Pancreas (tissue), 10 donors: Measurements from ENCODE around the gene MTCL3.

Source experiments
- ATAC-seq, 4 donors: fragments of 200-7000 bp; cut with Tn5 transposase; one replicate each; pipeline versions ENCODE4 v1.8.0 to v1.9.1; 2020; ENCODE audit warnings: mild to moderate bottlenecking in 4 of 4, moderate library complexity in 4 of 4
- DNase-seq, 6 donors: peaks; one replicate each; pipeline ENCODE4 v3.0.0-alpha.2; 2020
- FAIRE-seq: peaks from 2 replicates; lab custom pipeline; 2012; peaks lifted over from hg19 to GRCh38; lab: Jason Lieb, UNC
- H3K27ac ChIP-seq, 4 donors: fragments of 200-600 bp; sonication (generic); 1 replicate in 3 of 4; 2 replicates in 1 of 4; pipeline versions ENCODE4 v1.5.0 to v1.8.0; 2020
- H3K27me3 ChIP-seq, 4 donors: fragments of 200-600 bp; one replicate each; pipeline ENCODE4 v1.8.0; 2021
- H3K36me3 ChIP-seq, 3 donors: fragments of 200-600 bp; sonication (generic) in 1 of 3; one replicate each; pipeline versions ENCODE4 v1.5.0 to v1.8.0; 2020 to 2021
- H3K4me1 ChIP-seq, 3 donors: fragments of 200-600 bp; one replicate each; pipeline ENCODE4 v1.8.0; 2021
- H3K4me3 ChIP-seq, 4 donors: fragments of 200-600 bp; sonication (generic) in 2 of 4; one replicate each; pipeline versions ENCODE4 v1.5.0 to v1.8.0; 2020 to 2021
- H3K9me3 ChIP-seq, 4 donors: fragments of 200-600 bp; one replicate each; pipeline ENCODE4 v1.8.0; 2021
- WGBS, 2 donors: extraction: QIAGEN DNeasy Blood & Tissue Kit; methylation state at CpG; one replicate each; pipeline ENCODE4 v1.1.7; 2013; 5-methylcytosine and 5-hydroxymethylcytosine counted together
- intact Hi-C, 3 donors: fragments of 100-400 bp; cut with DNase I; formaldehyde crosslinking; loops; one replicate each; pipeline versions ENCODE4 v1.11.1 to v1.14.2; 2022
- TF ChIP-seq, protein P1 (sequence below), 4 donors: fragments of 200-600 bp; sonication (generic) in 3 of 4; IDR thresholded peaks; one replicate each; pipeline versions ENCODE4 v1.5.0 to v1.8.0; 2021; ENCODE audit warnings: antibody characterized with exemption in 4 of 4
- donor health status: healthy with polysubstance abuse.
- donor health status: DM: no; HTN: no; CAD: no; lungs with moderate emphysema.
- donor health status: DM: no; HTN: no; CAD: no.
- donor health status: control.
- donor health status: control.
- donor health status: Bipolar disorder and iron deficiency.
- donor health status: DM: yes; HTN: yes; CAD: no.
- donor health status: DM: no; HTN: no; CAD: no.
- donor health status: DM: no; HTN: no; CAD: no.
- donor health status: DM: yes; HTN: yes; CAD: no.

The MTCL3 gene

DNA sequence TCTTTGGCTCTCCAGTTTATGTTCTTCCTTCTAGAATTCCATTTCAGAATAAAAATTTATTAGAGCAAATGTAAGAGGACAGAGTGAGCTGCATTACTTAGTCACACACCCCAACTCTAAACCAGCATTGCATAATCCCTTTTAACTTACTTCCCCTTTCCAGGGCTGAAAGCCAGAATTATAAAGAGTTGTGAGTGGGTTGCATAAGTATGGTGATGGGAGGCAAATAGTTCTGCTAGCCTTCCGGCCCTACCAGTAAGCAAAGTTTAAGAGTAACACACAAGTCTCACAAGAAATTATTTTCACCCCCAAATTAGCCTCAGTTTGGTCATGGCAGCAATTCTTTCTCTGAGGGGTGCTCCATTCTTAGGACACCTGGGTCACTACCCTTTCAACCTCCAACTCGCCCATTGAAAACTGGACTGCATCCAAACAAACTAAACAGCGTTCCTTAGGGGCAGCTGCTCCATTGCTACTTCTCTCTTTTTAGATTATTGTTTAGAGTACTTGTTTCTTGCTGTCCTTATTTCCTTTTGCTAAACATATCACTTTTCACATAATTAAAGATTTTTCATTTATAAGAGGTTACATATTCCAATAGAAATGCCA lies 61.6 kb downstream of the MTCL3 start:
- ATAC-seq, result peak in 3 of 4 donors; percentile 21 to 79 (median 75)
- no peak overlapping the region for H3K4me3 ChIP-seq
- intact Hi-C loops, result no loop called here
- H3K9me3 ChIP-seq, result no peaks in the 10 kb centered on the region
- H3K27me3 ChIP-seq, result no peaks in the 10 kb centered on the region
- DNase-seq, result no peak
- TF ChIP-seq, protein P1, sequence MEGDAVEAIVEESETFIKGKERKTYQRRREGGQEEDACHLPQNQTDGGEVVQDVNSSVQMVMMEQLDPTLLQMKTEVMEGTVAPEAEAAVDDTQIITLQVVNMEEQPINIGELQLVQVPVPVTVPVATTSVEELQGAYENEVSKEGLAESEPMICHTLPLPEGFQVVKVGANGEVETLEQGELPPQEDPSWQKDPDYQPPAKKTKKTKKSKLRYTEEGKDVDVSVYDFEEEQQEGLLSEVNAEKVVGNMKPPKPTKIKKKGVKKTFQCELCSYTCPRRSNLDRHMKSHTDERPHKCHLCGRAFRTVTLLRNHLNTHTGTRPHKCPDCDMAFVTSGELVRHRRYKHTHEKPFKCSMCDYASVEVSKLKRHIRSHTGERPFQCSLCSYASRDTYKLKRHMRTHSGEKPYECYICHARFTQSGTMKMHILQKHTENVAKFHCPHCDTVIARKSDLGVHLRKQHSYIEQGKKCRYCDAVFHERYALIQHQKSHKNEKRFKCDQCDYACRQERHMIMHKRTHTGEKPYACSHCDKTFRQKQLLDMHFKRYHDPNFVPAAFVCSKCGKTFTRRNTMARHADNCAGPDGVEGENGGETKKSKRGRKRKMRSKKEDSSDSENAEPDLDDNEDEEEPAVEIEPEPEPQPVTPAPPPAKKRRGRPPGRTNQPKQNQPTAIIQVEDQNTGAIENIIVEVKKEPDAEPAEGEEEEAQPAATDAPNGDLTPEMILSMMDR (IDR thresholded peaks at IDR 0.05), result no peak
- H3K36me3 ChIP-seq, result no peaks in the 10 kb centered on the region
- WGBS, 2 donors, result 54 to 84% methylated on average over 3 of the region's 3 CpGs
- peaks cover 0 to 4% (median 0%) of the 10 kb centered on the region in 3 donors for H3K4me1 ChIP-seq
- no peak overlapping the region for H3K27ac ChIP-seq
- FAIRE-seq, result no peak

DNA sequence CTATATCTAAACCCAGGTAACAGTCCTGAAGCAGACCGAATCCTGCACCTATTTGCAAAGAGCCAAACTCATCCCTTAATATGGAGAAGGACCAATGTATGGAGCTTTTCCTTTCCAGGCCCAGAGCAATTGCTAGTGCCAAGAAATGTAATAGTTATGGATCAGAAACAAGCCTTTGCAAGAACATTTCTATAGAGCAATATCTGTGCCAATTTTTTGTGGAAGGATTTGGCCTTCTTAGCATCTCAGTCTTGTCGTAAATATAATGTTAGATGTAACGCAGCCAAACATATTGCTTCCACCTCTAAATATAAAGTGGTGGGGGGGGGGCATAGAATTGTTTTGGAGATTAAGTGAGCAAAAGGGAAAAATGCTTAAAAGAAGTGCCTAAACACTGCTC lies 62.7 kb downstream of the MTCL3 start:
- Histone ChIP-seq H3K4me1 (peaks cover 0 to 4% (median 0%) of the 10 kb centered on the region in 3 donors), H3K4me3 (no peak overlapping the region), H3K27ac (no peak overlapping the region), H3K36me3 (no peaks in the 10 kb centered on the region), H3K9me3 (no peaks in the 10 kb centered on the region), H3K27me3 (no peaks in the 10 kb centered on the region)
- no peak for ATAC-seq
- 84 to 89% methylated on average over 3 of the region's 3 CpGs for WGBS, 2 donors
- FAIRE-seq, result no peak
- DNase-seq, result no peak
- TF ChIP-seq, protein P1 (IDR thresholded peaks at IDR 0.05), result no peak
- intact Hi-C loops, result no loop called here

DNA sequence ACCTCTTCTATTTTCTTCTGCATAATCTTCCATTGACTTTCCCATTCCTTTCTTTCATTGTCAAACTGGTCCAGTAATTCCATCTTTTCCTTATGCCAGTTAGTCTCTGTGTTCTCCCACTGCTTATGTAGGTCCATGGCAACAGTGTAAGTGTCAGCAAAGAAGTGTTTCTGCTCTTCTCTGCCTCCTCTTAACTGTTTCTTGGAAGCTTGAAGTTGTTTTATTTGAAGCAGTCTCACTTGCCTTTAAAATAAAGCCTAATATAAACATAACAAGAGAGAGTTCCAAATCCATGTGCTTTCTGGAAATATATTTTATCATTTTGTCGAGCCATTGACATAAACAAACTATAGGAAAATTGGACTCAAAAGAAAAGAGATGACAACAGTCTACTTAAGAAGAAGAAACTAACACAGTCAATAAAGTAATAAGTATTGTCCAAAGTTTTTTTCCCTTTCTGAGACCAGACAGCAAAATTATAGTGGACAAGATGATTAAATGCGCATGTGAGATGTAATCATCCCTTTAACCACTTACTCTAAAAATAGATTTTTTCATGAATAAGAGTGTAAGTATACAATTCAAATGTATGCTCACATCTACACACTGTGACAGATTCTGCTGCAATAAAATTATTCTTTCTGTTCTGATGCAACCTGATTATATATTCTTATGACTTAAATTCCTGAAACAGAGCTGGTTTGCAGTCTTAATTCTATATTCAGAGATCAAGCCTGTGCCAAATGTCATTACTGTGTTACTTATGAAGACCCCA lies 65.1 kb downstream of the MTCL3 start:
- TF ChIP-seq, protein P1 (IDR thresholded peaks at IDR 0.05), result no peak
- no peaks in the 10 kb centered on the region for H3K27me3 ChIP-seq
- ATAC-seq (no peak), FAIRE-seq (peak; percentile 39), DNase-seq (no peak)
- H3K4me3 ChIP-seq, result no peak overlapping the region
- WGBS, 2 donors, result 77 to 87% methylated on average over 2 of the region's 2 CpGs
- peaks cover 0 to 4% (median 0%) of the 10 kb centered on the region in 3 donors for H3K4me1 ChIP-seq
- H3K27ac ChIP-seq, result no peak overlapping the region
- no peaks in the 10 kb centered on the region for H3K36me3 ChIP-seq
- intact Hi-C loops, result no loop called here
- H3K9me3 ChIP-seq, result no peaks in the 10 kb centered on the region

DNA sequence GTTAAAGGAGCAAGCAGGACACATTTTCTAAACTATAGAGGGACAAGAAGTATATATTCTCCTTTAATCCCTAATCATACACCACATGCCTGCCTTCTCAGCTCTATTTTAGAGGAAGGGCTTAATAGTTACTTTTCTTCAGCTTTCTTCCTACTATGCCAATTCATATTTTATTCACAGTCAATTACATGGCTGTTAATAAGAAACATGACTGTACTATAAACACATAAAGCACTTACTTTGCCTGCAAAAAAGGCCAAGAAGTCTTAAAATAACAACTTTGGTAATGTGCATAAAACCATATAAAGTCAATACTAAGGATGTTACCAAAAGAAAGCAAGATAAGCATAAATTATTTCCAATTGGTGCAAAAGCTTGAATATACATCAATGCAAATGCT lies 66.3 kb downstream of the MTCL3 start:
- Histone ChIP-seq H3K4me1 (no peaks in the 10 kb centered on the region), H3K4me3 (no peak overlapping the region), H3K36me3 (no peaks in the 10 kb centered on the region), H3K27me3 (no peaks in the 10 kb centered on the region), H3K9me3 (no peaks in the 10 kb centered on the region), H3K27ac (no peak overlapping the region)
- TF ChIP-seq, protein P1 (IDR thresholded peaks at IDR 0.05), result no peak
- intact Hi-C loops, result no loop called here
- FAIRE-seq (no peak), ATAC-seq (no peak), DNase-seq (no peak)

DNA sequence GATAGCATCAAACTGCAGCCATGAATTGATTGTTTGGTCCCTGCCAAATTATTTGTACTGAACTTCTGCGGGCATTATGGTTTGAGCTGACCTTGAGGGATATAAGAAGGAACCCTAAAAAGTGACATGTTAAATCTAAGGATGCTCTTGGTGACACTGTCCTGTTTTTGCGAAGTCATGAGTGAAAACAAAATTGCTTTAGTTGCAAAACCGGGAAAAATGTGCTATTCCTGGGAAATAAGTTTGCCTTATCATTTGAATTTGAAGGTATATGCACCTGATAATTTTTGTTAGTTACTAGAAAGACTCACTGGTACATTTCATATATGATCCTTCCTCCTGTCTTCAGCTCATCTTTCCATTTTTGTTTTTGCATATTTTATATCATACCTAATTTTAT lies 67.7 kb downstream of the MTCL3 start:
- H3K36me3 ChIP-seq, result no peaks in the 10 kb centered on the region
- no peak for ATAC-seq
- no peak overlapping the region for H3K4me3 ChIP-seq
- no peak overlapping the region for H3K27ac ChIP-seq
- WGBS, 2 donors, result 80 to 85% methylated on average over 3 of the region's 3 CpGs
- FAIRE-seq, result no peak
- DNase-seq, result no peak
- H3K4me1 ChIP-seq, result no peaks in the 10 kb centered on the region
- TF ChIP-seq, protein P1 (IDR thresholded peaks at IDR 0.05), result no peak
- intact Hi-C loops, result no loop called here
- no peaks in the 10 kb centered on the region for H3K27me3 ChIP-seq
- no peaks in the 10 kb centered on the region for H3K9me3 ChIP-seq
